K562 (cell line): Measurements from ENCODE around the gene PRKAG2. TPM values are rescaled to one million over a fixed set of nuclear protein-coding genes. Genes with fewer than 3 reads are reported as not detected.

Experiments
- ATAC-seq: fragments of 200-7000 bp; cut with Tn5 transposase; 3 replicates; pipeline ENCODE4 v1.9.1; 2020; ENCODE audit warnings: moderate library complexity
- BruUV-seq: library from RNA; stranded (reverse); fragments of 400-500 nt; replicated peaks from 2 replicates; lab custom pipeline; 2021; lab: Mats Ljungman, UMichigan
- CTCF ChIA-PET: fragments of 300-600 bp; formaldehyde crosslinking; extraction: SDS; loops from one replicate; lab custom pipeline; 2021; ENCODE audit warnings: low intra/inter-chr PET ratio; lab: Yijun Ruan, JAX
- POLR2A ChIA-PET: fragments of 300-600, 350-650 bp; sonication (Branson Sonifier 250); formaldehyde crosslinking; extraction: SDS; loops from one replicate; lab custom pipeline; 2021; ENCODE audit warnings: antibody characterized with exemption, inconsistent platforms; lab: Yijun Ruan, JAX
- DNase-seq, 4 experiments: peaks; one replicate each; pipeline versions ENCODE4 v3.0.0 to v3.0.0-alpha.2; 2011 to 2018; ENCODE audit warnings: low spot score in 3 of 4, mixed read lengths in 3 of 4; ENCODE audit errors: extremely low read depth in 1 of 4
- FAIRE-seq: peaks from 2 replicates; lab custom pipeline; 2011; peaks lifted over from hg19 to GRCh38; lab: Jason Lieb, UNC
- H2AFZ ChIP-seq: 2 replicates; pipeline ENCODE4 v1.6.0; 2011; ENCODE audit warnings: low read depth, low read length, control low read depth, inconsistent platforms
- H3K27ac ChIP-seq: fragments of 200-600 bp; 3 replicates; pipeline ENCODE4 v1.8.0; 2011; ENCODE audit warnings: low read depth, mild to moderate bottlenecking, control low read depth, inconsistent platforms, low read length, moderate library complexity, mixed read lengths; ENCODE audit errors: extremely low read depth
- H3K27me3 ChIP-seq, 2 experiments: fragments of 300-600 bp in 1 of 2; 2 replicates in 1 of 2; 3 replicates in 1 of 2; pipeline versions ENCODE4 v1.6.0 to v1.8.0; 2011; ENCODE audit warnings: inconsistent platforms in 2 of 2, low read length in 2 of 2, mild to moderate bottlenecking in 1 of 2, mixed read lengths in 1 of 2, moderate library complexity in 1 of 2; ENCODE audit not compliant: control insufficient read depth in 2 of 2, insufficient read depth in 2 of 2
- H3K36me3 ChIP-seq: fragments of 300-600 bp; 3 replicates; pipeline ENCODE4 v1.8.0; 2011; ENCODE audit warnings: mild to moderate bottlenecking, low read length, inconsistent platforms; ENCODE audit not compliant: control insufficient read depth, insufficient read depth
- H3K4me1 ChIP-seq, 2 experiments: fragments of 200-600 bp in 1 of 2; replicated peaks in 1 of 2; 2 replicates in 1 of 2; 3 replicates in 1 of 2; pipeline versions ENCODE4 v1.5.1 to v1.8.0; 2011; ENCODE audit warnings: inconsistent platforms in 2 of 2, low read length in 2 of 2, mild to moderate bottlenecking in 1 of 2, mixed read lengths in 1 of 2, moderate library complexity in 1 of 2; ENCODE audit not compliant: control insufficient read depth in 2 of 2, insufficient read depth in 2 of 2
- H3K4me2 ChIP-seq: 2 replicates; pipeline ENCODE4 v1.6.1; 2011; ENCODE audit warnings: low read length, control low read depth, inconsistent platforms, mixed read lengths; ENCODE audit not compliant: insufficient read depth
- H3K4me3 ChIP-seq: fragments of 200-600 bp; sonication (generic), shearing (Covaris generic); 2 replicates; pipeline ENCODE4 v1.5.1; 2016; ENCODE audit warnings: control low read depth, inconsistent platforms
- H3K79me2 ChIP-seq: fragments of 200-600 bp; 3 replicates; pipeline ENCODE4 v1.8.0; 2011; ENCODE audit warnings: low read length, inconsistent platforms; ENCODE audit not compliant: control insufficient read depth, insufficient read depth
- H3K9ac ChIP-seq, 2 experiments: 2 replicates each; pipeline versions ENCODE4 v1.6.0 to v1.6.1; 2011; ENCODE audit warnings: low read depth in 2 of 2, low read length in 2 of 2, control low read depth in 1 of 2, inconsistent platforms in 1 of 2, mild to moderate bottlenecking in 1 of 2, mixed read lengths in 1 of 2; ENCODE audit not compliant: insufficient read depth in 1 of 2
- H3K9me1 ChIP-seq: one replicate; pipeline ENCODE4 v1.6.0; 2011; ENCODE audit warnings: inconsistent platforms, mild to moderate bottlenecking, low read length, moderate library complexity; ENCODE audit not compliant: control insufficient read depth, insufficient read depth
- H3K9me3 ChIP-seq: replicated peaks from 2 replicates; pipeline ENCODE4 v1.5.1; 2011; ENCODE audit warnings: low read depth, low read length, inconsistent platforms; ENCODE audit not compliant: control insufficient read depth, insufficient read depth
- H4K20me1 ChIP-seq: replicated peaks from 2 replicates; pipeline ENCODE4 v1.6.1; 2011; ENCODE audit warnings: low read length, inconsistent platforms, mixed read lengths; ENCODE audit not compliant: control insufficient read depth, insufficient read depth
- BHLHE40 ChIP-seq: IDR thresholded peaks from 2 replicates; pipeline ENCODE4 v1.6.1; 2011; ENCODE audit warnings: low read length, improper control_type of control experiment
- PRMT5 ChIP-seq: sonication (generic); formaldehyde crosslinking; IDR thresholded peaks from 2 replicates; pipeline ENCODE4 v1.5.0; 2020; ENCODE audit warnings: missing genetic modification reagents
- VEZF1 ChIP-seq: fragments of 200-800 bp; sonication (Bioruptor generic); IDR thresholded peaks from 2 replicates; pipeline ENCODE4 v1.6.1; 2017; ENCODE audit warnings: missing genetic modification characterization, missing compliant biosample characterization
- ZNF347 ChIP-seq: fragments of 450-650 bp; formaldehyde crosslinking; IDR thresholded peaks from 2 replicates; pipeline ENCODE4 v1.4.0; 2020; ENCODE audit warnings: low read depth, mild to moderate bottlenecking, moderate library complexity
- WGBS: fragments of 100-300 bp; shearing (Covaris generic); methylation state at CpG from one replicate; pipeline ENCODE4 v1.1.6; 2016; ENCODE audit warnings: low coverage, mixed read lengths; ENCODE audit not compliant: insufficient coverage; ENCODE audit errors: missing lambda C conversion rate; 5-methylcytosine and 5-hydroxymethylcytosine counted together
- in situ Hi-C: fragments of 300-500 bp; cut with MboI; formaldehyde crosslinking; loops from 4 replicates; pipeline ENCODE4 v1.15.0; 2018; ENCODE audit warnings: inconsistent platforms, mixed read lengths
- intact Hi-C: fragments of 100-400 bp; cut with micrococcal nuclease; formaldehyde crosslinking; loops from 2 replicates; pipeline ENCODE4 v1.14.2; 2022
- polyA plus RNA-seq, 8 experiments: library from polyadenylated mRNA; depleted of rRNA in 4 of 8; stranded (reverse) in 5 of 8; unstranded in 3 of 8; fragments of >200 nt; fragmentation: Nextera tagmentation in 2 of 8; fragmentation: Illumina TruSeq in 1 of 8; extraction: Ambion mirVana in 2 of 8; extraction: Trizol in 1 of 8; gene quantifications; 2 replicates each; pipeline versions ENCODE4 v1.2.1 to v1.2.3, GENCODE V29; 2011 to 2014; ENCODE audit warnings: inconsistent platforms in 1 of 8, missing spikeins in 1 of 8
- total RNA-seq, 7 experiments: library from RNA; depleted of rRNA in 6 of 7; stranded (reverse); fragments of >200 nt in 6 of 7; fragmentation: Illumina TruSeq in 2 of 7; extraction: Trizol in 2 of 7; gene quantifications; 2 replicates each; pipeline versions ENCODE4 v1.2.1 to v1.2.3, GENCODE V29; 2011 to 2021; ENCODE audit warnings: low replicate concordance in 1 of 7
- TF ChIP-seq, protein P1 (sequence below): fragments of 450-650 bp; IDR thresholded peaks from 2 replicates; pipeline ENCODE4 v1.7.1; 2018; ENCODE audit warnings: mild to moderate bottlenecking, low read depth; ENCODE audit not compliant: partially characterized antibody

The PRKAG2 gene
- total and polyA plus RNA-seq, 9 of the 15 experiments (the other 6 are each of a cell fraction or from before 2014, with no cell fraction given), result 0.99 to 5.6 (median 3.3) TPM

DNA sequence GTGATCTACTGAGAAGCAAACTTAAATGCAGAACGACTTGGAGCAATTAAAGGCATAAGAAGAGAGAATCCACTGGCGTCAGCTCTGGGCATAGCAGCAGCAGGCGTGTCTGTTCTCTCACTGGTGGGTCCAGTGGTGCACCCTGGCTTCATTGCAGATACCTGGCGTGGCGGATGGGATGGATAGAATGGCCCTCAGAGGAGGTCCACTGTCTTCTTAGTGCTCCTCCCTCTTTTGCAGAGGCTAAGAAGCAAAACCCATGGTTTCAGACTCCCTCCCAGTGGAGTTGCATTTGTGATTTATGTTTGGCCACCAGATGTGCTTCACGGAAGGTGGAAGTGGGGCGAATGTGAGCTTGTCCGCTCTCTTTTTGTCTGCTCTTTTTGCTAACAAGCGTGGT, 28.4 kb upstream of the PRKAG2 start:
- ATAC-seq, result no peak
- H3K9me3 ChIP-seq, result no peaks in the 10 kb centered on the region
- no peaks in the 10 kb centered on the region for H3K4me1 ChIP-seq
- intact Hi-C loops, result no loop called here
- H3K9me1 ChIP-seq, result no peaks in the 10 kb centered on the region
- H3K27ac ChIP-seq, result no peak overlapping the region
- H3K4me2 ChIP-seq, result no peak overlapping the region
- FAIRE-seq, result no peak
- TF ChIP-seq BHLHE40, result no peak
- TF ChIP-seq ZNF347, result no peak
- TF ChIP-seq, protein P1, sequence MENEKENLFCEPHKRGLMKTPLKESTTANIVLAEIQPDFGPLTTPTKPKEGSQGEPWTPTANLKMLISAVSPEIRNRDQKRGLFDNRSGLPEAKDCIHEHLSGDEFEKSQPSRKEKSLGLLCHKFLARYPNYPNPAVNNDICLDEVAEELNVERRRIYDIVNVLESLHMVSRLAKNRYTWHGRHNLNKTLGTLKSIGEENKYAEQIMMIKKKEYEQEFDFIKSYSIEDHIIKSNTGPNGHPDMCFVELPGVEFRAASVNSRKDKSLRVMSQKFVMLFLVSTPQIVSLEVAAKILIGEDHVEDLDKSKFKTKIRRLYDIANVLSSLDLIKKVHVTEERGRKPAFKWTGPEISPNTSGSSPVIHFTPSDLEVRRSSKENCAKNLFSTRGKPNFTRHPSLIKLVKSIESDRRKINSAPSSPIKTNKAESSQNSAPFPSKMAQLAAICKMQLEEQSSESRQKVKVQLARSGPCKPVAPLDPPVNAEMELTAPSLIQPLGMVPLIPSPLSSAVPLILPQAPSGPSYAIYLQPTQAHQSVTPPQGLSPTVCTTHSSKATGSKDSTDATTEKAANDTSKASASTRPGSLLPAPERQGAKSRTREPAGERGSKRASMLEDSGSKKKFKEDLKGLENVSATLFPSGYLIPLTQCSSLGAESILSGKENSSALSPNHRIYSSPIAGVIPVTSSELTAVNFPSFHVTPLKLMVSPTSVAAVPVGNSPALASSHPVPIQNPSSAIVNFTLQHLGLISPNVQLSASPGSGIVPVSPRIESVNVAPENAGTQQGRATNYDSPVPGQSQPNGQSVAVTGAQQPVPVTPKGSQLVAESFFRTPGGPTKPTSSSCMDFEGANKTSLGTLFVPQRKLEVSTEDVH, result no peak
- no peak for TF ChIP-seq PRMT5 (CRISPR knock-in tag)
- TF ChIP-seq VEZF1 (CRISPR knock-in tag), result no peak
- TF ChIP-seq, all 486 proteins: peak for 0
- no peak overlapping the region for H3K4me3 ChIP-seq
- H3K36me3 ChIP-seq, result no peaks in the 10 kb centered on the region
- no peak overlapping the region for H3K9ac ChIP-seq
- CTCF ChIA-PET, result no interaction called here
- in situ Hi-C loops, result no loop called here
- DNase-seq, result no peak
- POLR2A ChIA-PET, result no interaction called here
- peaks cover 39 to 52% of the 10 kb centered on the region in 2 experiments for H3K27me3 ChIP-seq
- H4K20me1 ChIP-seq, result no peaks in the 10 kb centered on the region
- BruUV-seq, result no TSS peak
- H2AFZ ChIP-seq, result no peak overlapping the region
- H3K79me2 ChIP-seq, result no peaks in the 10 kb centered on the region
- WGBS, result 1% methylated on average over 9 of the region's 9 CpGs
